Measurements from ENCODE around the gene EDIL3.

DNA sequence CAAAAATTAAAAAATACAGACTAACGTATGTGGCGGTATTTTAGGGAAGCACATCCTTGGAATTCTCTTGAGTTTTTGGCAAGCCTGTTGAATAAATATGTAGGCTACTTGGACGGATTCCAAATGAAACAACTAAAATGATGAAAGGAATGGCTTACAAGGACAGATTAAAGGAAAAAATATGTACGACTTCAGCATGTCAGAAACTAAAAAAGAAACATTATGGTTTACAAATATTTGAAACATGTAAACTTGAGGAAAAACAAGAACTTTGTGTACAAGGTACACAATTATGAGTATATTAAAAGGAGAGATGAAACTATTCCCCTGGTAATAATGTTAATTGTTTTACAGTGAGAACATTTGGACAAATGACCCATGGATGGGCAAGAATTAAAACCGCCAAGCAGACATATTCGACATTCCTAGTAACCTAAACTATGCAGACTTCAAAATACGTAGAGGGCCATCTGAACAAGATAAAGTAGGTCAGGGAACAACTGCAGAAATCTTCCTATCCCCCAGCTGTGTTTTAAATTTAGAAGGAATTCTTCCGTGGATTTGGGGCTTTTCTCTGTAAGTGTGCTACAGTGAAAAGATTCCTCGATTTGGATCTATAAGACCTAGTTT, 12.5 kb downstream of the EDIL3 start:
- TF ChIP-seq, protein P1, sequence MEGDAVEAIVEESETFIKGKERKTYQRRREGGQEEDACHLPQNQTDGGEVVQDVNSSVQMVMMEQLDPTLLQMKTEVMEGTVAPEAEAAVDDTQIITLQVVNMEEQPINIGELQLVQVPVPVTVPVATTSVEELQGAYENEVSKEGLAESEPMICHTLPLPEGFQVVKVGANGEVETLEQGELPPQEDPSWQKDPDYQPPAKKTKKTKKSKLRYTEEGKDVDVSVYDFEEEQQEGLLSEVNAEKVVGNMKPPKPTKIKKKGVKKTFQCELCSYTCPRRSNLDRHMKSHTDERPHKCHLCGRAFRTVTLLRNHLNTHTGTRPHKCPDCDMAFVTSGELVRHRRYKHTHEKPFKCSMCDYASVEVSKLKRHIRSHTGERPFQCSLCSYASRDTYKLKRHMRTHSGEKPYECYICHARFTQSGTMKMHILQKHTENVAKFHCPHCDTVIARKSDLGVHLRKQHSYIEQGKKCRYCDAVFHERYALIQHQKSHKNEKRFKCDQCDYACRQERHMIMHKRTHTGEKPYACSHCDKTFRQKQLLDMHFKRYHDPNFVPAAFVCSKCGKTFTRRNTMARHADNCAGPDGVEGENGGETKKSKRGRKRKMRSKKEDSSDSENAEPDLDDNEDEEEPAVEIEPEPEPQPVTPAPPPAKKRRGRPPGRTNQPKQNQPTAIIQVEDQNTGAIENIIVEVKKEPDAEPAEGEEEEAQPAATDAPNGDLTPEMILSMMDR (conservative IDR thresholded peaks at IDR 0.05; ENCODE audit: low read length) = no peak
- TF ChIP-seq EZH2phosphoT487 (IDR thresholded peaks at IDR 0.05; ENCODE audit: borderline replicate concordance, low read depth, low read length) = no peak
